Liver (tissue), 9 donors: ENCODE results near the gene DNM2. TPM values are rescaled to one million over a fixed set of nuclear protein-coding genes. Genes with fewer than 3 reads are reported as not detected.

Source experiments
- DNase-seq: peaks from one replicate; pipeline ENCODE4 v3.0.0-alpha.2; 2017; ENCODE audit warnings: low spot score
- H3K27ac ChIP-seq, 2 donors: one replicate each; pipeline ENCODE4 v1.7.0; 2013; ENCODE audit warnings: inconsistent platforms in 2 of 2, low read length in 2 of 2, control low read depth in 1 of 2, low read depth in 1 of 2, mild to moderate bottlenecking in 1 of 2
- H3K27me3 ChIP-seq, 4 donors: one replicate each; pipeline versions ENCODE4 v1.6.1 to v1.7.0; 2013; ENCODE audit warnings: low read length in 3 of 4, inconsistent platforms in 1 of 4, mild to moderate bottlenecking in 1 of 4, moderate library complexity in 1 of 4; ENCODE audit not compliant: control insufficient read depth in 4 of 4, insufficient read depth in 4 of 4
- H3K36me3 ChIP-seq, 4 donors: one replicate each; pipeline versions ENCODE4 v1.6.1 to v1.7.0; 2013; ENCODE audit warnings: low read length in 3 of 4, mild to moderate bottlenecking in 3 of 4, low read depth in 1 of 4, moderate library complexity in 1 of 4; ENCODE audit not compliant: control insufficient read depth in 4 of 4, insufficient read depth in 3 of 4
- H3K4me1 ChIP-seq, 4 donors: one replicate each; pipeline versions ENCODE4 v1.6.1 to v1.7.0; 2013; ENCODE audit warnings: low read length in 3 of 4, mild to moderate bottlenecking in 3 of 4, moderate library complexity in 1 of 4; ENCODE audit not compliant: control insufficient read depth in 4 of 4, insufficient read depth in 4 of 4
- H3K4me3 ChIP-seq, 3 donors: one replicate each; pipeline versions ENCODE4 v1.6.1 to v1.7.0; 2013; ENCODE audit warnings: low read length in 3 of 3, control low read depth in 1 of 3, low read depth in 1 of 3, mild to moderate bottlenecking in 1 of 3
- H3K9ac ChIP-seq, 2 donors: one replicate each; pipeline ENCODE4 v1.7.0; 2013; ENCODE audit warnings: low read length in 2 of 2, mild to moderate bottlenecking in 2 of 2, moderate library complexity in 2 of 2, control low read depth in 1 of 2, low read depth in 1 of 2
- H3K9me3 ChIP-seq, 4 donors: one replicate each; pipeline versions ENCODE4 v1.6.1 to v1.7.0; 2013; ENCODE audit warnings: low read length in 3 of 4; ENCODE audit not compliant: control insufficient read depth in 4 of 4
- ATF3 ChIP-seq: IDR thresholded peaks from 2 replicates; pipeline ENCODE4 v1.6.1; 2016; ENCODE audit warnings: antibody characterized with exemption
- GABPA ChIP-seq, 2 donors: IDR thresholded peaks in 1 of 2; conservative IDR thresholded peaks in 1 of 2; 2 replicates each; pipeline ENCODE4 v1.6.1; 2016; ENCODE audit warnings: antibody characterized with exemption in 2 of 2, mild to moderate bottlenecking in 1 of 2, moderate library complexity in 1 of 2
- HNF4G ChIP-seq: IDR thresholded peaks from 2 replicates; pipeline ENCODE4 v1.6.1; 2016; ENCODE audit warnings: antibody characterized with exemption
- JUND ChIP-seq, 2 donors: IDR thresholded peaks; 2 replicates each; pipeline ENCODE4 v1.6.1; 2016; ENCODE audit warnings: antibody characterized with exemption in 2 of 2
- MAX ChIP-seq: IDR thresholded peaks from 2 replicates; pipeline ENCODE4 v1.6.1; 2016; ENCODE audit warnings: antibody characterized with exemption
- RXRA ChIP-seq, 2 donors: IDR thresholded peaks; 2 replicates each; pipeline ENCODE4 v1.6.1; 2017 to 2018; ENCODE audit warnings: antibody characterized with exemption in 2 of 2, mild to moderate bottlenecking in 1 of 2
- YY1 ChIP-seq: IDR thresholded peaks from 2 replicates; pipeline ENCODE4 v1.6.1; 2016; ENCODE audit warnings: antibody characterized with exemption, mild to moderate bottlenecking
- ZBTB33 ChIP-seq: IDR thresholded peaks from 2 replicates; pipeline ENCODE4 v1.6.1; 2016; ENCODE audit warnings: antibody characterized with exemption
- WGBS: extraction: QIAGEN DNeasy Blood & Tissue Kit; methylation state at CpG from one replicate; pipeline ENCODE4 v1.1.7; 2013; 5-methylcytosine and 5-hydroxymethylcytosine counted together
- polyA plus RNA-seq, 2 donors: library from polyadenylated mRNA; stranded (reverse) in 1 of 2; unstranded in 1 of 2; fragments of 200-250 nt in 1 of 2; fragments of >200 nt in 1 of 2; fragmentation: Nextera tagmentation in 1 of 2; extraction: Ambion mirVana in 1 of 2; gene quantifications; one replicate each; pipeline versions ENCODE4 v1.2.1 to v1.2.3, GENCODE V29; 2013 to 2015
- total RNA-seq, 2 donors: library from RNA; depleted of rRNA; stranded (reverse); fragments of >200 nt; gene quantifications; one replicate each; pipeline ENCODE4 v1.2.3, GENCODE V29; 2014
- TF ChIP-seq, protein P1 (sequence below): fragments of 150-350 bp; IDR thresholded peaks from 2 replicates; pipeline ENCODE4 v1.5.1; 2017; ENCODE audit warnings: improper control_type of control experiment, low read depth, low read length; ENCODE audit not compliant: missing input control
- TF ChIP-seq, protein P2 (sequence below): IDR thresholded peaks from 2 replicates; pipeline ENCODE4 v1.6.1; 2016; ENCODE audit warnings: antibody characterized with exemption, mild to moderate bottlenecking
- donor health status: healthy.
- donor health status: healthy.
- donor health status: healthy.
- donor health status: healthy.
- donor health status: healthy.

DNM2 gene
- total and polyA plus RNA-seq, 4 donors = 23.1 to 95.1 (median 59.1) TPM

- DNase-seq = no peak
- Histone ChIP-seq H3K36me3 (no peaks in the 10 kb centered on the region), H3K27ac (peak overlapping the region; percentile 20 to 21), H3K9me3 (no peaks in the 10 kb centered on the region), H3K27me3 (no peaks in the 10 kb centered on the region), H3K9ac (no peak overlapping the region), H3K4me3 (no peak overlapping the region), H3K4me1 (peaks cover 0 to 3% (median 1%) of the 10 kb centered on the region in 4 donors)
- TF ChIP-seq, protein P1, sequence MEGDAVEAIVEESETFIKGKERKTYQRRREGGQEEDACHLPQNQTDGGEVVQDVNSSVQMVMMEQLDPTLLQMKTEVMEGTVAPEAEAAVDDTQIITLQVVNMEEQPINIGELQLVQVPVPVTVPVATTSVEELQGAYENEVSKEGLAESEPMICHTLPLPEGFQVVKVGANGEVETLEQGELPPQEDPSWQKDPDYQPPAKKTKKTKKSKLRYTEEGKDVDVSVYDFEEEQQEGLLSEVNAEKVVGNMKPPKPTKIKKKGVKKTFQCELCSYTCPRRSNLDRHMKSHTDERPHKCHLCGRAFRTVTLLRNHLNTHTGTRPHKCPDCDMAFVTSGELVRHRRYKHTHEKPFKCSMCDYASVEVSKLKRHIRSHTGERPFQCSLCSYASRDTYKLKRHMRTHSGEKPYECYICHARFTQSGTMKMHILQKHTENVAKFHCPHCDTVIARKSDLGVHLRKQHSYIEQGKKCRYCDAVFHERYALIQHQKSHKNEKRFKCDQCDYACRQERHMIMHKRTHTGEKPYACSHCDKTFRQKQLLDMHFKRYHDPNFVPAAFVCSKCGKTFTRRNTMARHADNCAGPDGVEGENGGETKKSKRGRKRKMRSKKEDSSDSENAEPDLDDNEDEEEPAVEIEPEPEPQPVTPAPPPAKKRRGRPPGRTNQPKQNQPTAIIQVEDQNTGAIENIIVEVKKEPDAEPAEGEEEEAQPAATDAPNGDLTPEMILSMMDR = no peak
- TF ChIP-seq JUND (IDR thresholded peaks at IDR 0.05) (no peak), RXRA (IDR thresholded peaks at IDR 0.05) (no peak)
- 88% methylated on average over 12 of the region's 12 CpGs for WGBS
Observed at GRCh38 chr19:10730932-10731331, 13.1 kb downstream of the DNM2 start.

- DNase-seq = no peak
- H3K4me1 ChIP-seq = peaks cover 0 to 5% (median 2%) of the 10 kb centered on the region in 4 donors
- TF ChIP-seq ZBTB33 (no peak), RXRA (IDR thresholded peaks at IDR 0.05) (no peak), HNF4G (no peak), ATF3 (no peak), YY1 (no peak), MAX (no peak), GABPA (IDR thresholded peaks at IDR 0.05 in 1 of 2, conservative IDR thresholded peaks at IDR 0.05 in 1 of 2) (no peak)
- TF ChIP-seq, protein P2, sequence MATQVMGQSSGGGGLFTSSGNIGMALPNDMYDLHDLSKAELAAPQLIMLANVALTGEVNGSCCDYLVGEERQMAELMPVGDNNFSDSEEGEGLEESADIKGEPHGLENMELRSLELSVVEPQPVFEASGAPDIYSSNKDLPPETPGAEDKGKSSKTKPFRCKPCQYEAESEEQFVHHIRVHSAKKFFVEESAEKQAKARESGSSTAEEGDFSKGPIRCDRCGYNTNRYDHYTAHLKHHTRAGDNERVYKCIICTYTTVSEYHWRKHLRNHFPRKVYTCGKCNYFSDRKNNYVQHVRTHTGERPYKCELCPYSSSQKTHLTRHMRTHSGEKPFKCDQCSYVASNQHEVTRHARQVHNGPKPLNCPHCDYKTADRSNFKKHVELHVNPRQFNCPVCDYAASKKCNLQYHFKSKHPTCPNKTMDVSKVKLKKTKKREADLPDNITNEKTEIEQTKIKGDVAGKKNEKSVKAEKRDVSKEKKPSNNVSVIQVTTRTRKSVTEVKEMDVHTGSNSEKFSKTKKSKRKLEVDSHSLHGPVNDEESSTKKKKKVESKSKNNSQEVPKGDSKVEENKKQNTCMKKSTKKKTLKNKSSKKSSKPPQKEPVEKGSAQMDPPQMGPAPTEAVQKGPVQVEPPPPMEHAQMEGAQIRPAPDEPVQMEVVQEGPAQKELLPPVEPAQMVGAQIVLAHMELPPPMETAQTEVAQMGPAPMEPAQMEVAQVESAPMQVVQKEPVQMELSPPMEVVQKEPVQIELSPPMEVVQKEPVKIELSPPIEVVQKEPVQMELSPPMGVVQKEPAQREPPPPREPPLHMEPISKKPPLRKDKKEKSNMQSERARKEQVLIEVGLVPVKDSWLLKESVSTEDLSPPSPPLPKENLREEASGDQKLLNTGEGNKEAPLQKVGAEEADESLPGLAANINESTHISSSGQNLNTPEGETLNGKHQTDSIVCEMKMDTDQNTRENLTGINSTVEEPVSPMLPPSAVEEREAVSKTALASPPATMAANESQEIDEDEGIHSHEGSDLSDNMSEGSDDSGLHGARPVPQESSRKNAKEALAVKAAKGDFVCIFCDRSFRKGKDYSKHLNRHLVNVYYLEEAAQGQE = no peak
Observed at GRCh38 chr19:10735741-10736140, 17.9 kb downstream of the DNM2 start.

More at GRCh38 chr19:10735741-10736140, 17.9 kb downstream of the DNM2 start:
- no peaks in the 10 kb centered on the region for H3K9me3 ChIP-seq
- H3K27me3 ChIP-seq = no peaks in the 10 kb centered on the region
- WGBS = 89% methylated on average over 5 of the region's 5 CpGs
- no peak overlapping the region for H3K9ac ChIP-seq
- H3K36me3 ChIP-seq = peaks cover 0 to 2% (median 0%) of the 10 kb centered on the region in 4 donors
- H3K27ac ChIP-seq = no peak overlapping the region
- H3K4me3 ChIP-seq = no peak overlapping the region
